ENCODE measurements around the gene FSIP1. TPM values are rescaled to one million over a fixed set of nuclear protein-coding genes. Genes with fewer than 3 reads are reported as not detected.

FSIP1 gene
- total and polyA plus RNA-seq, 9 donors, result 0.13 to 6.8 (median 0.79) TPM

DNA sequence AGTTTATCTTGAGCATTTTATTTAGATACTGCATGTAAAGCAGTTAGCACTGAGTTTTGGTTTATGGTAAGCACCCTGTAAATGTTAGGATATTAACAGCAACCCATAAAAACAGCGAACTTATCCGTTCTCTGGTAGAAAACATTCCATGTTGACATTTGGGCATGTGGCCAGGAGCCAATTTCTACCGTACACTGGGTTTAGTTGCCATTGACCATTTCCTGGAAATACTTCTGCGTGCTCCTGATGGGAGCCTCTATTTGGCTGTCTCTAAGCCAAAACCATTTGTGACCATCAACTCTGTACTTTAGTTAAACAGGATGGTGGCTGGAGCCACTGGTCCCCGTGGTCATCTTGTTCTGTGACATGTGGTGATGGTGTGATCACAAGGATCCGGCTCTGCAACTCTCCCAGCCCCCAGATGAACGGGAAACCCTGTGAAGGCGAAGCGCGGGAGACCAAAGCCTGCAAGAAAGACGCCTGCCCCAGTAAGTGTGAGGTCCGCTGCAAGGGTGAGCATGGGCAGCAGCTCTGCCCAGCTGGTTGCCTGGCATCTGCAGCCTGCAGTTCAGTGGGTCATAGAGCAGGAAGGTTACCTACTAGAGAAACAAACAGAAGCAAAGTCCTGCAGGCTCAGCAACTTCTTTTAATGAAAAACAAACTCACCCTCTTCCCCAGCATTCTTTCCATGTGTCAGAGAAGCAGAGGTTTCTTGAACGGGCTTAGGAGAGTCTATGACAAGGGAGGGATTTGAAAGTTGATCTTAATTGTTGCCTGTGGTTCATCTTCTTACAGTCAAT lies 194.7 kb downstream of the FSIP1 start:
- intact Hi-C loops (cut with DNase I), result loop anchor here in 3 of 4 donors (10.0 kb wide), 4 partner anchors 167 to 773 kb away; no protein-coding TSS in a partner anchor
- TF ChIP-seq POLR2A (IDR thresholded peaks at IDR 0.05) (no peak), EP300 (IDR thresholded peaks at IDR 0.05) (no peak)
- TF ChIP-seq, protein P1, sequence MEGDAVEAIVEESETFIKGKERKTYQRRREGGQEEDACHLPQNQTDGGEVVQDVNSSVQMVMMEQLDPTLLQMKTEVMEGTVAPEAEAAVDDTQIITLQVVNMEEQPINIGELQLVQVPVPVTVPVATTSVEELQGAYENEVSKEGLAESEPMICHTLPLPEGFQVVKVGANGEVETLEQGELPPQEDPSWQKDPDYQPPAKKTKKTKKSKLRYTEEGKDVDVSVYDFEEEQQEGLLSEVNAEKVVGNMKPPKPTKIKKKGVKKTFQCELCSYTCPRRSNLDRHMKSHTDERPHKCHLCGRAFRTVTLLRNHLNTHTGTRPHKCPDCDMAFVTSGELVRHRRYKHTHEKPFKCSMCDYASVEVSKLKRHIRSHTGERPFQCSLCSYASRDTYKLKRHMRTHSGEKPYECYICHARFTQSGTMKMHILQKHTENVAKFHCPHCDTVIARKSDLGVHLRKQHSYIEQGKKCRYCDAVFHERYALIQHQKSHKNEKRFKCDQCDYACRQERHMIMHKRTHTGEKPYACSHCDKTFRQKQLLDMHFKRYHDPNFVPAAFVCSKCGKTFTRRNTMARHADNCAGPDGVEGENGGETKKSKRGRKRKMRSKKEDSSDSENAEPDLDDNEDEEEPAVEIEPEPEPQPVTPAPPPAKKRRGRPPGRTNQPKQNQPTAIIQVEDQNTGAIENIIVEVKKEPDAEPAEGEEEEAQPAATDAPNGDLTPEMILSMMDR (IDR thresholded peaks at IDR 0.05), result no peak
- H3K9me3 ChIP-seq, result no peaks in the 10 kb centered on the region
- no peaks in the 10 kb centered on the region for H3K27me3 ChIP-seq
- no peak overlapping the region for H3K4me3 ChIP-seq
- peak overlapping the region in 1 of 2 donors; percentile 15 for H3K27ac ChIP-seq
- peak in 2 of 5 donors; percentile 21 to 44 for DNase-seq
- peaks cover 12% of the 10 kb centered on the region for H3K4me1 ChIP-seq (ENCODE audit: insufficient read depth)
- 45 to 68% (median 45%) methylated on average over 13 of the region's 13 CpGs for WGBS, 3 donors
- no peaks in the 10 kb centered on the region for H3K36me3 ChIP-seq

DNA sequence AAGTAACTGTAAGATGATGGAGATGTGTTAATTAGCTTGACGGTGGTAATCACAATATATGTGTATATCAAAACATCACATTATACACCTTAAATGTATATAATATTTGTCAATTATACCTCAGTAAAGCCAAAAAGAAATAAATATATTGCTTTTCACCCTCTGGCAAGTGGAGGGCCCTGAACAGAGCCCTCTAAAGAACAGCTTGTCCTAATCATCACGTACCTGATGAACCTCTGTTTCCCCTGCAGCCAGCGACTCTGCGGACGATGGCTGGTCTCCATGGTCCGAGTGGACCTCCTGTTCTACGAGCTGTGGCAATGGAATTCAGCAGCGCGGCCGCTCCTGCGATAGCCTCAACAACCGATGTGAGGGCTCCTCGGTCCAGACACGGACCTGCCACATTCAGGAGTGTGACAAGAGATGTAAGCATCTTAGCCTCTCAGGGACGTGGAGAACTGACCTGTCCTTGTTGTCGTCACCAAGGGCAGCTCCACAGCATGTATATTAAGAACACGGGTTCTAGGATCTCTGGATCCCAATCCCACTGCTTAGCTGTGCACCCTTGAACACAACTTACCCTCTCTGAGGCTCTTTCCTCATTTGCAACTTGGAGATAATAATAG lies 195.4 kb downstream of the FSIP1 start:
- Histone ChIP-seq H3K27ac (peak overlapping the region in 1 of 2 donors; percentile 15), H3K27me3 (no peaks in the 10 kb centered on the region), H3K4me3 (no peak overlapping the region), H3K9me3 (no peaks in the 10 kb centered on the region), H3K36me3 (no peaks in the 10 kb centered on the region), H3K4me1 (ENCODE audit: insufficient read depth) (peaks cover 18% of the 10 kb centered on the region)
- peak in 1 of 5 donors; percentile 31 for DNase-seq
- intact Hi-C loops (cut with DNase I), result loop anchor here in 3 of 4 donors (10.0 kb wide), 4 partner anchors 168 to 772 kb away; no protein-coding TSS in a partner anchor
- TF ChIP-seq, protein P1 (IDR thresholded peaks at IDR 0.05), result no peak
- TF ChIP-seq EP300 (IDR thresholded peaks at IDR 0.05) (no peak), POLR2A (IDR thresholded peaks at IDR 0.05) (no peak)
- WGBS, 3 donors, result 79 to 82% (median 81%) methylated on average over 17 of the region's 17 CpGs

DNA sequence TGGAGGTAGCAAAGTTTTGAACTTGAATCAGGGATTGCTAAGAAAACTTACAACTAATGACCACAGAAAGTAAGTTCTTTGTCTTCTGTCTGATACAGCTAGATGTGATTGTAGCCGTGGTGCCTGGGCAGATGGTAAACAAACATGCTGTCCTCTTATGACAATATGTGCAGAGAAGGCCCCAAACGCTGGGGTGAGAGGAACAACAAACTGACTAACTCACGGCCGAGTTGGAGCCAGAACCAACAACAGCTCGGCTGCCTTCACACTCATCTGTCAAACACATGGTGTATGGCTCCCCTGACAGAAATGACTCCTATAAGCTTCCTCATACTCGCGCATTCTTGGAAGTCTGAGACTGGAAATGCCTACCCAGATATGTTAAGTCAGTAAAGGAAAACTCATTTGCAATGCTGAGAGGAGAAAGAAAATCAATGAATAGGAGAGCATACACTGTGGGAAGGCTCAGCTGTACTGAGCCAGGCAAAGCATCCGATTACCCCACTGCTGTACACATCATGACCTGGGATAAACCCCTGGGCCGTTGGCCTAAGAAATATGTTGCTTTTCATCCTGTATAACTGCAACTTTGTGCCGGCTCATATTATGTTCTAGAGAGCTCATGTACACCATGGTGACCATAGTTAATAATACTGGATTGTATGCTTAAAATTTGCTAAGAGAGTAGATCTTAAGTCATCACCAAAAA lies 196.1 kb downstream of the FSIP1 start:
- TF ChIP-seq EP300 (IDR thresholded peaks at IDR 0.05) (no peak), POLR2A (IDR thresholded peaks at IDR 0.05) (no peak)
- TF ChIP-seq, protein P1 (IDR thresholded peaks at IDR 0.05), result no peak
- intact Hi-C loops (cut with DNase I), result loop anchor here in 3 of 4 donors (10.0 kb wide), 4 partner anchors 168 to 772 kb away; no protein-coding TSS in a partner anchor
- H3K4me1 ChIP-seq (ENCODE audit: insufficient read depth), result peaks cover 19% of the 10 kb centered on the region
- no peaks in the 10 kb centered on the region for H3K27me3 ChIP-seq
- WGBS, 3 donors, result 32 to 44% (median 34%) methylated on average over 10 of the region's 10 CpGs
- no peak for DNase-seq
- H3K4me3 ChIP-seq, result no peak overlapping the region
- H3K36me3 ChIP-seq, result no peaks in the 10 kb centered on the region
- H3K27ac ChIP-seq, result peak overlapping the region in 1 of 2 donors; percentile 3
- no peaks in the 10 kb centered on the region for H3K9me3 ChIP-seq

DNA sequence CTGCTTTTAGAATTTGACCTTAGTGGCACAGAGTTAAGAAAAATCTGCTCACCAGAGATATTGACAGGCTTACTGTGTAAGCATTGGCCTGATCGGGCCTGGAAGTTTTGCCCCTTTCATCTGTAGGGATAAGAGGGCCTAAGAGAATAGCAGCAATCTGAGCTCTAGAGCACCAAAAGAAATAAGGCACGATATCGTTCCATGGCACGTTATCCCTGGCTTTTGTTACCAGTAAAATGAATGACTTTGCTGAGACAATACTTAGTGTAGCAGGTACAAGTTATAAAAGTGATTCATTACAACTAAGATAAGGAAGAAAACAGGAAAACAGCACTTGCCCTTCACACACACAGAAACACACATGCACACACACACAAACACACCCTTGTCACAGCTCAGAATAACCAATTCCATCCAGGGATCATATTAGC lies 196.8 kb downstream of the FSIP1 start:
- DNase-seq, result no peak
- Histone ChIP-seq H3K27me3 (no peaks in the 10 kb centered on the region), H3K9me3 (no peaks in the 10 kb centered on the region), H3K27ac (peak overlapping the region in 1 of 2 donors; percentile 3), H3K4me3 (peak overlapping the region; percentile 18), H3K36me3 (no peaks in the 10 kb centered on the region), H3K4me1 (ENCODE audit: insufficient read depth) (peaks cover 19% of the 10 kb centered on the region)
- intact Hi-C loops (cut with DNase I), result loop anchor here in 3 of 4 donors (10.0 kb wide), 4 partner anchors 169 to 771 kb away; no protein-coding TSS in a partner anchor
- TF ChIP-seq, protein P1 (IDR thresholded peaks at IDR 0.05), result no peak
- no peak for TF ChIP-seq POLR2A (IDR thresholded peaks at IDR 0.05)
- no peak for TF ChIP-seq EP300 (IDR thresholded peaks at IDR 0.05)
- 54 to 56% (median 55%) methylated on average over 4 of the region's 4 CpGs for WGBS, 3 donors

All from ovary (tissue), 9 donors.